B cell (primary cell): Measurements from ENCODE around the gene NECTIN1. TPM values are rescaled to one million over a fixed set of nuclear protein-coding genes. Genes with fewer than 3 reads are reported as not detected.

ENCODE experiments used
- ATAC-seq: fragments of 200-7000 bp; cut with Tn5 transposase; one replicate; pipeline ENCODE4 v1.10.0; 2021; ENCODE audit warnings: low read depth, mild to moderate bottlenecking, moderate number of reproducible peaks, moderate library complexity
- CTCF ChIA-PET: fragments of 350-600 bp; sonication (Branson Sonifier 250); formaldehyde crosslinking; loops from one replicate; lab custom pipeline; 2021; ENCODE audit warnings: antibody characterized with exemption, inconsistent platforms; lab: Charles Lee
- POLR2A ChIA-PET: fragments of 350-600 bp; sonication (Branson Sonifier 250); formaldehyde crosslinking; loops from one replicate; lab custom pipeline; 2021; ENCODE audit warnings: antibody characterized with exemption; lab: Charles Lee
- DNase-seq: peaks from one replicate; pipeline ENCODE4 v3.0.0; 2013
- H2AFZ ChIP-seq: 2 replicates; pipeline ENCODE4 v1.6.1; 2012; ENCODE audit warnings: mild to moderate bottlenecking, low read depth, low read length; ENCODE audit not compliant: insufficient read depth, poor library complexity, severe bottlenecking
- H3K27ac ChIP-seq, 2 donors: 1 replicate in 1 of 2; 2 replicates in 1 of 2; pipeline ENCODE4 v1.5.1; 2012 to 2013; ENCODE audit warnings: low read length in 2 of 2, mild to moderate bottlenecking in 2 of 2, moderate library complexity in 1 of 2
- H3K27me3 ChIP-seq, 4 experiments: fragments of 200-600 bp in 1 of 4; sonication (generic) in 1 of 4; replicated peaks in 1 of 4; 1 replicate in 2 of 4; 2 replicates in 2 of 4; pipeline versions ENCODE4 v1.6.1 to v1.7.0; 2013 to 2016; ENCODE audit warnings: low read length in 3 of 4, mild to moderate bottlenecking in 2 of 4, mixed read lengths in 1 of 4, moderate library complexity in 1 of 4; ENCODE audit not compliant: insufficient read depth in 4 of 4, control insufficient read depth in 3 of 4; ENCODE audit errors: control extremely low read depth in 1 of 4
- H3K36me3 ChIP-seq, 2 experiments: replicated peaks in 1 of 2; 1 replicate in 1 of 2; 2 replicates in 1 of 2; pipeline versions ENCODE4 v1.6.1 to v1.7.1; 2013; ENCODE audit warnings: low read length in 1 of 2; ENCODE audit not compliant: insufficient read depth in 2 of 2, control insufficient read depth in 1 of 2; ENCODE audit errors: control extremely low read depth in 1 of 2, extremely low read depth in 1 of 2
- H3K4me1 ChIP-seq, 2 donors: fragments of 200-600 bp in 1 of 2; sonication (generic) in 1 of 2; 1 replicate in 1 of 2; 2 replicates in 1 of 2; pipeline versions ENCODE4 v1.5.1 to v1.6.1; 2013 to 2017; ENCODE audit warnings: low read length in 2 of 2; ENCODE audit not compliant: control insufficient read depth in 2 of 2, insufficient read depth in 2 of 2
- H3K4me2 ChIP-seq: replicated peaks from 2 replicates; pipeline ENCODE3; 2012; ENCODE audit warnings: mild to moderate bottlenecking, low read depth, low read length; ENCODE audit not compliant: poor library complexity, severe bottlenecking
- H3K4me3 ChIP-seq, 5 experiments: fragments of 200-600 bp in 1 of 5; sonication (generic) in 1 of 5; 1 replicate in 3 of 5; 2 replicates in 2 of 5; pipeline versions ENCODE4 v1.5.1 to v1.7.0; 2011 to 2016; ENCODE audit warnings: low read length in 4 of 5, mild to moderate bottlenecking in 4 of 5, low read depth in 2 of 5, control low read depth in 1 of 5, moderate library complexity in 1 of 5; ENCODE audit not compliant: insufficient read depth in 1 of 5; ENCODE audit errors: control extremely low read depth in 1 of 5, extremely low read depth in 1 of 5
- H3K79me2 ChIP-seq: fragments of 200-600 bp; sonication (generic); one replicate; pipeline ENCODE4 v1.6.0; 2016; ENCODE audit warnings: low read length; ENCODE audit not compliant: control insufficient read depth, insufficient read depth
- H3K9ac ChIP-seq: fragments of 200-600 bp; sonication (generic); 2 replicates; pipeline ENCODE4 v1.6.1; 2017; ENCODE audit warnings: mild to moderate bottlenecking, low read length, moderate library complexity
- H3K9me3 ChIP-seq, 3 donors: one replicate each; pipeline versions ENCODE4 v1.6.1 to v1.7.1; 2013; ENCODE audit warnings: low read length in 2 of 3; ENCODE audit not compliant: control insufficient read depth in 2 of 3, insufficient read depth in 1 of 3; ENCODE audit errors: control extremely low read depth in 1 of 3
- H4K20me1 ChIP-seq: 2 replicates; pipeline ENCODE4 v1.6.0; 2012; ENCODE audit warnings: mild to moderate bottlenecking, low read length; ENCODE audit not compliant: insufficient read depth, control insufficient read depth, poor library complexity, severe bottlenecking
- H3K27ac Mint-ChIP-seq: one replicate; pipeline ENCODE4 v1.8.0; 2021; ENCODE audit warnings: mixed read lengths
- H3K27me3 Mint-ChIP-seq: one replicate; pipeline ENCODE4 v1.8.0; 2021; ENCODE audit warnings: mixed read lengths
- H3K4me1 Mint-ChIP-seq: one replicate; pipeline ENCODE4 v1.8.0; 2021; ENCODE audit warnings: mixed read lengths
- H3K4me3 Mint-ChIP-seq: one replicate; pipeline ENCODE4 v1.8.0; 2021; ENCODE audit warnings: mixed read lengths
- H3K9me3 Mint-ChIP-seq: one replicate; pipeline ENCODE4 v1.8.0; 2022; ENCODE audit warnings: mixed read lengths; ENCODE audit not compliant: insufficient read depth
- EZH2 ChIP-seq: IDR thresholded peaks from 2 replicates; pipeline ENCODE4 v1.6.1; 2012; ENCODE audit warnings: borderline replicate concordance, low read depth, mild to moderate bottlenecking, moderate library complexity, low read length; ENCODE audit not compliant: insufficient read depth, poor library complexity, severe bottlenecking
- WGBS: methylation state at CpG from one replicate; pipeline ENCODE4 v1.1.5; 2013; ENCODE audit warnings: missing lambda C conversion rate; ENCODE audit not compliant: insufficient coverage; 5-methylcytosine and 5-hydroxymethylcytosine counted together
- intact Hi-C: fragments of 100-400 bp; cut with micrococcal nuclease; formaldehyde crosslinking; loops from one replicate; pipeline ENCODE4 v1.10.0; 2022
- polyA plus RNA-seq: library from polyadenylated mRNA; depleted of rRNA; stranded (reverse); fragments of >200 nt; gene quantifications from 2 replicates; pipeline ENCODE4 v1.2.3, GENCODE V29; 2012
- total RNA-seq, 2 donors: library from RNA; stranded (reverse); fragments of 120-200 nt in 1 of 2; gene quantifications; 1 replicate in 1 of 2; 2 replicates in 1 of 2; pipeline versions ENCODE4 v1.2.3 to v1.2.4, GENCODE V29; 2013 to 2022
- TF ChIP-seq, protein P1 (sequence below): fragments of 200-600 bp; IDR thresholded peaks from one replicate; pipeline ENCODE4 v1.8.0; 2022; ENCODE audit warnings: antibody characterized with exemption, mild to moderate bottlenecking

The NECTIN1 gene
- total and polyA plus RNA-seq, 2 donors (not counting 1 experiment from before 2014, with no cell fraction given): 2.1 to 3.9 TPM

DNA sequence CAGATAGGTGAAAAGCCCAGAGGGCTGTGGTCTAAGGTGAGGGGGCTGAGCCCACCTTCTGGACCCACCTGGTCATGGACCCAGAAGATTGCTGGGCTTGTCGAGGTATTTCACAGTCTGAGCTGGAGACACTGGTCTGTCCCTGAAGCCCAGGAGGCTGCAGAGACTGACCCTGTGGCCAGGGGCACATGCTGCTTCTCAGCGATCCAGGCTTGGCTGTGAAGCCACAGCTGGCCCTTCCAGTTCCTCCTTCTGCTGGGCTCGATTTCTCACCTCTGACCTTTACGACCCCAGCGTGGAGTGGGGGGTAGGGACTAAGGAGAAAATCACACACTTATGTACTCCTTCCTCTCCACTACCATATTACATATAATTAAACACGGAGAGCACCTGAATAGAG lies 88.5 kb downstream of the NECTIN1 start:
- Histone ChIP-seq H4K20me1 (no peaks in the 10 kb centered on the region), H2AFZ (no peak overlapping the region), H3K27me3 (no peaks in the 10 kb centered on the region), H3K79me2 (no peaks in the 10 kb centered on the region), H3K4me3 (no peak overlapping the region), H3K9ac (no peak overlapping the region), H3K9me3 (no peaks in the 10 kb centered on the region), H3K27ac (no peak overlapping the region), H3K4me1 (no peaks in the 10 kb centered on the region), H3K36me3 (no peaks in the 10 kb centered on the region), H3K4me2 (no peak overlapping the region)
- ChIA-PET POLR2A (no interaction called here), CTCF (interaction anchor here (1.0 to 6.4 kb wide), 3 partner anchors 11 to 468 kb away, joined by 3 to 41 read pairs (median 11); partner anchors contain the start of gene NECTIN1)
- Mint-ChIP-seq H3K27me3 (peaks cover 4% of the 10 kb centered on the region), H3K4me3 (no peak overlapping the region), H3K27ac (no peak overlapping the region), H3K4me1 (no peaks in the 10 kb centered on the region), H3K9me3 (no peaks in the 10 kb centered on the region)
- intact Hi-C loops: no loop called here
- 76% methylated on average over 2 of the region's 6 CpGs for WGBS
- TF ChIP-seq, protein P1, sequence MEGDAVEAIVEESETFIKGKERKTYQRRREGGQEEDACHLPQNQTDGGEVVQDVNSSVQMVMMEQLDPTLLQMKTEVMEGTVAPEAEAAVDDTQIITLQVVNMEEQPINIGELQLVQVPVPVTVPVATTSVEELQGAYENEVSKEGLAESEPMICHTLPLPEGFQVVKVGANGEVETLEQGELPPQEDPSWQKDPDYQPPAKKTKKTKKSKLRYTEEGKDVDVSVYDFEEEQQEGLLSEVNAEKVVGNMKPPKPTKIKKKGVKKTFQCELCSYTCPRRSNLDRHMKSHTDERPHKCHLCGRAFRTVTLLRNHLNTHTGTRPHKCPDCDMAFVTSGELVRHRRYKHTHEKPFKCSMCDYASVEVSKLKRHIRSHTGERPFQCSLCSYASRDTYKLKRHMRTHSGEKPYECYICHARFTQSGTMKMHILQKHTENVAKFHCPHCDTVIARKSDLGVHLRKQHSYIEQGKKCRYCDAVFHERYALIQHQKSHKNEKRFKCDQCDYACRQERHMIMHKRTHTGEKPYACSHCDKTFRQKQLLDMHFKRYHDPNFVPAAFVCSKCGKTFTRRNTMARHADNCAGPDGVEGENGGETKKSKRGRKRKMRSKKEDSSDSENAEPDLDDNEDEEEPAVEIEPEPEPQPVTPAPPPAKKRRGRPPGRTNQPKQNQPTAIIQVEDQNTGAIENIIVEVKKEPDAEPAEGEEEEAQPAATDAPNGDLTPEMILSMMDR: no peak
- TF ChIP-seq EZH2: no peak
- DNase-seq (no peak), ATAC-seq (no peak)

DNA sequence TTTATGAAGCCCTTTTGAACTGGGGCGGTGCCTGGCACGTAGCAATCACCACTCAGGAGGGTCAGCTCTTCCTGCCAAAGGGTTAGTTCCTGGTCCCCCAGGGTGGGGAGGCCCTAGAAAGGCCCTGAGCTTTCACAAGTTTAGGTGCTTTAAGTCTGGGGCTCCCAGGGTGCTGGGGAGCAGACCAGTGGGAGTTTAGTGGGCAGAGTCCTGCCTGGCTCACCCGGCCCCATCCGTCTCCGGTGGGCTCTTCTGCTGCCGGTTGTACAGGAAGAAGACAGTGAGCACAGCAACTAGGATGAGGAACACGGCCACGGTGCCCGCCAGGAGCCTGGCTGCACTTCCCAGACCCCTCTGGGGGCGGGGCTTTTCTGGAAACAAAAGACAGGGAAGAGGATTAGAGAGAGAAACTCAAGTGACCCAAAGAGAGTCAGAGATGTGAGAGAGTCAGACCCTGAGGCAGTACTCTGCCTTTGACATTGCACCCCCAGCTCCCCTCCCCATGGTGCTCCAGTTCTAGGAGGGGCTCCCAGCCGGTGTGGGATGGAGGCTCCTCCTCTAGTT lies 89.3 kb downstream of the NECTIN1 start:
- Histone ChIP-seq H3K4me3 (no peak overlapping the region), H2AFZ (no peak overlapping the region), H3K79me2 (no peaks in the 10 kb centered on the region), H3K4me2 (no peak overlapping the region), H3K36me3 (no peaks in the 10 kb centered on the region), H3K4me1 (no peaks in the 10 kb centered on the region), H3K27me3 (no peaks in the 10 kb centered on the region), H4K20me1 (no peaks in the 10 kb centered on the region), H3K27ac (no peak overlapping the region), H3K9ac (no peak overlapping the region), H3K9me3 (no peaks in the 10 kb centered on the region)
- DNase-seq: no peak
- CTCF ChIA-PET: interaction anchor here (1.0 to 6.4 kb wide), 2 partner anchors 10 to 469 kb away, joined by 3 to 41 read pairs; no protein-coding TSS in a partner anchor
- Mint-ChIP-seq H3K9me3 (no peaks in the 10 kb centered on the region), H3K27ac (no peak overlapping the region), H3K4me3 (no peak overlapping the region), H3K27me3 (peaks cover 4% of the 10 kb centered on the region), H3K4me1 (no peaks in the 10 kb centered on the region)
- intact Hi-C loops: no loop called here
- WGBS: 72% methylated on average over 10 of the region's 11 CpGs
- POLR2A ChIA-PET: no interaction called here
- TF ChIP-seq, protein P1: no peak
- TF ChIP-seq EZH2: no peak
- no peak for ATAC-seq
